ENCODE data around the gene ADCY2. TPM values are rescaled to one million over a fixed set of nuclear protein-coding genes. Genes with fewer than 3 reads are reported as not detected.

The ADCY2 gene
- total RNA-seq, 1 experiment from 2014 or later = 0.04 TPM

GRCh38 chr5:7503564-7503963 is 107.6 kb downstream of the ADCY2 start:
- no peak for DNase-seq (ENCODE audit: low spot score)

- no peak for DNase-seq (ENCODE audit: low spot score)
Observed at GRCh38 chr5:7515284-7515914, 119.5 kb downstream of the ADCY2 start.

- no peak for DNase-seq (ENCODE audit: low spot score)
Observed at GRCh38 chr5:7516253-7516652, 120.3 kb downstream of the ADCY2 start.

- DNase-seq (ENCODE audit: low spot score) = no peak
Observed at GRCh38 chr5:7517006-7517405, 121.1 kb downstream of the ADCY2 start.

- no peak for DNase-seq (ENCODE audit: low spot score)
Observed at GRCh38 chr5:7518947-7519560, 123.1 kb downstream of the ADCY2 start.

- DNase-seq (ENCODE audit: low spot score) = no peak
Observed at GRCh38 chr5:7519564-7519963, 123.6 kb downstream of the ADCY2 start.

- DNase-seq (ENCODE audit: low spot score) = no peak
Observed at GRCh38 chr5:7529880-7530279, 133.9 kb downstream of the ADCY2 start.

GRCh38 chr5:7533941-7534340 is 138.0 kb downstream of the ADCY2 start:
- no peak for DNase-seq (ENCODE audit: low spot score)

GRCh38 chr5:7534505-7534904 is 138.6 kb downstream of the ADCY2 start:
- no peak for DNase-seq (ENCODE audit: low spot score)

- DNase-seq (ENCODE audit: low spot score) = no peak
Observed at GRCh38 chr5:7537573-7537972, 141.6 kb downstream of the ADCY2 start.

GRCh38 chr5:7539571-7539970 is 143.6 kb downstream of the ADCY2 start:
- no peak for DNase-seq (ENCODE audit: low spot score)

GRCh38 chr5:7540736-7541485 is 145.0 kb downstream of the ADCY2 start:
- DNase-seq (ENCODE audit: low spot score) = no peak

- no peak for DNase-seq (ENCODE audit: low spot score)
Observed at GRCh38 chr5:7541898-7542297, 146.0 kb downstream of the ADCY2 start.

GRCh38 chr5:7546555-7546954 is 150.6 kb downstream of the ADCY2 start:
- no peak for DNase-seq (ENCODE audit: low spot score)

- no peak for DNase-seq (ENCODE audit: low spot score)
Observed at GRCh38 chr5:7548596-7548995, 152.7 kb downstream of the ADCY2 start.

GRCh38 chr5:7565559-7565958 is 169.6 kb downstream of the ADCY2 start:
- DNase-seq (ENCODE audit: low spot score) = no peak

GRCh38 chr5:7576023-7576715 is 180.2 kb downstream of the ADCY2 start:
- DNase-seq (ENCODE audit: low spot score) = no peak

GRCh38 chr5:7577381-7577780 is 181.4 kb downstream of the ADCY2 start:
- DNase-seq (ENCODE audit: low spot score) = no peak

GRCh38 chr5:7578071-7578470 is 182.1 kb downstream of the ADCY2 start:
- DNase-seq (ENCODE audit: low spot score) = no peak

- DNase-seq (ENCODE audit: low spot score) = no peak
Observed at GRCh38 chr5:7584749-7585148, 188.8 kb downstream of the ADCY2 start.

- DNase-seq (ENCODE audit: low spot score) = no peak
Observed at GRCh38 chr5:7585807-7586206, 189.9 kb downstream of the ADCY2 start.

- no peak for DNase-seq (ENCODE audit: low spot score)
Observed at GRCh38 chr5:7586480-7586879, 190.5 kb downstream of the ADCY2 start.

GRCh38 chr5:7589800-7590199 is 193.9 kb downstream of the ADCY2 start:
- DNase-seq (ENCODE audit: low spot score) = no peak
